Mesangial cell (primary cell): ENCODE data around the gene TPM3. TPM values are rescaled to one million over a fixed set of nuclear protein-coding genes. Genes with fewer than 3 reads are reported as not detected.

Experiments
- total RNA-seq: library from RNA; depleted of rRNA; stranded (reverse); fragments of >200 nt; gene quantifications from 2 replicates; pipeline ENCODE4 v1.2.3, GENCODE V29; 2015

Gene TPM3
- 114 and 387 TPM in 2 replicates for total RNA-seq

GRCh38 chr1:154191990-154192461 is at the start of gene TPM3:
Gene TPM3 (minus strand): TSS chr1:154192100. CDS start chr1:154192018, 82 bp downstream.

GRCh38 chr1:154220071-154220969 is 28.4 kb upstream of the TPM3 start, which contains the start of gene UBAP2L:
Gene UBAP2L (plus strand): TSS chr1:154220955. CDS start chr1:154225124, 4,169 bp downstream.

DNA sequence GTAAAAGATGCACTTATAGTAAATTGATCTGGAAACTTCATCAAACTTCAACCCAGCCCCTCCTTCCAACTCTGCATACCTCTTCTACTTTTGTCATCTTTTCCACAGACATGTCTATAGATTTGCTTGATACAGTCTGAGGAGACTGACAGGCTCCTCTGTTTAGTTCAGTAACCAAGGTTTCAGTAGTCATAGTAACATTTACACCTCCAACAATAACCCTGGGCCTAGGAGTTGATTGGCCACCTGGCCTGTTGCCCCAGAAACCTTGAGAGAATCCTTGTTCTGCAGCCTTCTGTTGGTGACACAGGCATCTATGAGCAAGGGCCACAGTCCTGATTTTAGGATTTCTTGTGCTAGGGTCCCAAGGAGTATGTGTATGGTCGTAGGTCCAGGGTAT is 14.3 kb upstream of the TPM3 start, which contains the start of gene CFAP141:
TSS of gene CFAP141 (minus strand) at position 138 of the 400 bp plus-strand sequence. CDS start at position 112, 26 bp downstream.

GRCh38 chr1:154154534-154155191 is 37.2 kb downstream of the TPM3 start, which contains the start of gene NUP210L:
Gene NUP210L (minus strand): TSS chr1:154155073.

Other genes with a start within 250 kb of the TPM3 start
- 22.8 and 25.6 TPM in 2 replicates for gene DENND4B, start 245.4 kb downstream of the TPM3 start, total RNA-seq
- gene CRTC2, start 233.5 kb downstream of the TPM3 start, total RNA-seq, result 14.2 and 15.3 TPM in 2 replicates
- gene SLC39A1, start 228.6 kb downstream of the TPM3 start, total RNA-seq, result 142 and 244 TPM in 2 replicates
- 10.4 and 10.8 TPM in 2 replicates for gene CREB3L4, start 224.2 kb downstream of the TPM3 start, total RNA-seq
- gene JTB, start 214.4 kb downstream of the TPM3 start, total RNA-seq, result 174 and 188 TPM in 2 replicates
- 23.3 and 38.2 TPM in 2 replicates for gene RAB13, start 205.8 kb downstream of the TPM3 start, total RNA-seq
- gene RPS27, start 201.3 kb downstream of the TPM3 start, total RNA-seq, result 1,375 and 1,653 TPM in 2 replicates
- not detected in 2 replicates for gene NUP210L, start 37.0 kb downstream of the TPM3 start, total RNA-seq
- not detected in 2 replicates for gene CFAP141, start 14.2 kb upstream of the TPM3 start, total RNA-seq
- 74.6 and 74.8 TPM in 2 replicates for gene UBAP2L, start 28.9 kb upstream of the TPM3 start, total RNA-seq
- 80.0 and 124 TPM in 2 replicates for gene HAX1, start 80.5 kb upstream of the TPM3 start, total RNA-seq
- not detected in 2 replicates for gene AQP10, start 129.0 kb upstream of the TPM3 start, total RNA-seq
- 48.9 and 56.2 TPM in 2 replicates for gene ATP8B2, start 133.4 kb upstream of the TPM3 start, total RNA-seq
- gene IL6R, start 213.2 kb upstream of the TPM3 start, total RNA-seq, result 6.7 and 36.4 TPM in 2 replicates